Stomach (tissue), 9 donors: ENCODE results near the gene TCN1. TPM values are rescaled to one million over a fixed set of nuclear protein-coding genes. Genes with fewer than 3 reads are reported as not detected.
"Not testable (repeated sequence)": the region's sequence is repeated elsewhere in the genome, so short reads cannot be mapped to it uniquely, and the experiment has no call there.

ENCODE experiments used
- DNase-seq, 2 donors: peaks; one replicate each; pipeline versions ENCODE4 v3.0.0 to v3.0.0-alpha.2; 2013 to 2019
- H3K27ac ChIP-seq, 5 donors: fragments of 200-600 bp in 4 of 5; sonication (generic) in 4 of 5; one replicate each; pipeline ENCODE4 v1.5.1; 2013 to 2019; ENCODE audit warnings: mild to moderate bottlenecking in 1 of 5, moderate library complexity in 1 of 5
- H3K27me3 ChIP-seq, 3 donors: fragments of 200-600 bp; sonication (generic); one replicate each; pipeline ENCODE4 v1.5.1; 2017 to 2019; ENCODE audit warnings: mixed run types in 1 of 3
- H3K36me3 ChIP-seq, 4 donors: fragments of 200-600 bp; sonication (generic); 1 replicate in 3 of 4; 2 replicates in 1 of 4; pipeline ENCODE4 v1.5.1; 2016 to 2019
- H3K4me1 ChIP-seq, 4 donors: fragments of 200-600 bp; sonication (generic); one replicate each; pipeline ENCODE4 v1.5.1; 2016 to 2019
- H3K4me3 ChIP-seq, 4 donors: fragments of 200-600 bp; sonication (generic) in 3 of 4; one replicate each; pipeline ENCODE4 v1.5.1; 2016 to 2019; ENCODE audit warnings: mild to moderate bottlenecking in 1 of 4
- H3K9me3 ChIP-seq, 4 donors: fragments of 200-600 bp; sonication (generic); one replicate each; pipeline ENCODE4 v1.5.1; 2016 to 2019
- EP300 ChIP-seq: sonication (generic); formaldehyde crosslinking; IDR thresholded peaks from one replicate; pipeline ENCODE4 v1.6.1; 2017; ENCODE audit warnings: antibody characterized with exemption
- POLR2A ChIP-seq, 4 donors: fragments of 450-650 bp; IDR thresholded peaks; one replicate each; pipeline ENCODE4 v1.6.1; 2016; ENCODE audit warnings: antibody characterized with exemption in 4 of 4, control low read depth in 2 of 4, mild to moderate bottlenecking in 1 of 4, moderate library complexity in 1 of 4
- POLR2AphosphoS5 ChIP-seq, 3 donors: sonication (generic); formaldehyde crosslinking; IDR thresholded peaks; one replicate each; pipeline ENCODE4 v1.6.1; 2016; ENCODE audit warnings: antibody characterized with exemption in 3 of 3
- WGBS, 5 donors: extraction: QIAGEN DNeasy Blood & Tissue Kit in 3 of 5; methylation state at CpG; one replicate each; pipeline versions ENCODE4 v1.1.5 to v1.1.7; 2013 to 2018; 5-methylcytosine and 5-hydroxymethylcytosine counted together
- intact Hi-C: fragments of 100-400 bp; cut with DNase I; formaldehyde crosslinking; loops from one replicate; pipeline ENCODE4 v1.15.1; 2023; ENCODE audit warnings: low total_unique reads
- polyA plus RNA-seq, 3 donors: library from polyadenylated mRNA; stranded (reverse); fragments of 200-250 nt; gene quantifications; one replicate each; pipeline ENCODE4 v1.2.3, GENCODE V29; 2013
- total RNA-seq, 5 donors: library from RNA; depleted of rRNA; stranded (reverse); fragments of >200 nt; gene quantifications; one replicate each; pipeline versions ENCODE4 v1.1.0 to v1.2.3, GENCODE V29; 2014 to 2016
- TF ChIP-seq, protein P1 (sequence below), 7 experiments: fragments of 450-650 bp in 4 of 7; fragments of 200-600 bp in 3 of 7; sonication (generic) in 3 of 7; IDR thresholded peaks; one replicate each; pipeline ENCODE4 v1.5.1; 2016 to 2019; ENCODE audit warnings: antibody characterized with exemption in 7 of 7, control low read depth in 2 of 7, mild to moderate bottlenecking in 1 of 7
- donor health status: healthy with polysubstance abuse.
- donor health status: Bipolar disorder and iron deficiency.
- donor health status: healthy.

Gene TCN1
- total and polyA plus RNA-seq, 8 donors = 0.58 to 77.1 (median 40.8) TPM; not detected in 1

DNA sequence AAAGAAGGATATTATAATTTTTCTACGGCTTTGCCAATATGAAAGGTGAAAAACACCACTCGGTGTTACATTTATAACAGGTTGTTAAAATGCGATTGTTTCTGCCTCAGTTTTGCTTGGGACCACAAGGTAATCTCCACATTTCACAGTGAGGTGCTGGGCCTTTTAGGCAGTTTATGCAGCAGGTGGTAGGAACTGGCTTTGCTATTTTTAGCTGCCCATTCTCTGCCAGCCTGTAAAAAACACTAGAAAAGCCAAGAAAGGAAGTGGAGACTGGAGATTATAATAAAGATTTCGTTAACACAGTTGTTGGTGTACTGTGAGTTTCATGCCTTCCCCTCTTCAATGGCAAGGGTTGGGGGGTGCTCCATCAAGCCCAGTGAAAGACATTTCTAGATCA, 47.7 kb downstream of the TCN1 start:
- 51 to 79% (median 67%) methylated on average over 4 of the region's 4 CpGs for WGBS, 5 donors
- Histone ChIP-seq H3K27me3 (peaks cover 0 to under 1% (median 0%) of the 10 kb centered on the region in 3 donors), H3K4me1 (peaks cover 0 to 12% (median 0%) of the 10 kb centered on the region in 4 donors), H3K36me3 (no peaks in the 10 kb centered on the region), H3K4me3 (no peak overlapping the region), H3K9me3 (no peaks in the 10 kb centered on the region), H3K27ac (no peak overlapping the region)
- intact Hi-C loops = no loop called here
- TF ChIP-seq EP300 = no peak
- no peak for TF ChIP-seq POLR2AphosphoS5 (IDR thresholded peaks at IDR 0.05)
- TF ChIP-seq POLR2A (IDR thresholded peaks at IDR 0.05) = no peak
- TF ChIP-seq, protein P1, sequence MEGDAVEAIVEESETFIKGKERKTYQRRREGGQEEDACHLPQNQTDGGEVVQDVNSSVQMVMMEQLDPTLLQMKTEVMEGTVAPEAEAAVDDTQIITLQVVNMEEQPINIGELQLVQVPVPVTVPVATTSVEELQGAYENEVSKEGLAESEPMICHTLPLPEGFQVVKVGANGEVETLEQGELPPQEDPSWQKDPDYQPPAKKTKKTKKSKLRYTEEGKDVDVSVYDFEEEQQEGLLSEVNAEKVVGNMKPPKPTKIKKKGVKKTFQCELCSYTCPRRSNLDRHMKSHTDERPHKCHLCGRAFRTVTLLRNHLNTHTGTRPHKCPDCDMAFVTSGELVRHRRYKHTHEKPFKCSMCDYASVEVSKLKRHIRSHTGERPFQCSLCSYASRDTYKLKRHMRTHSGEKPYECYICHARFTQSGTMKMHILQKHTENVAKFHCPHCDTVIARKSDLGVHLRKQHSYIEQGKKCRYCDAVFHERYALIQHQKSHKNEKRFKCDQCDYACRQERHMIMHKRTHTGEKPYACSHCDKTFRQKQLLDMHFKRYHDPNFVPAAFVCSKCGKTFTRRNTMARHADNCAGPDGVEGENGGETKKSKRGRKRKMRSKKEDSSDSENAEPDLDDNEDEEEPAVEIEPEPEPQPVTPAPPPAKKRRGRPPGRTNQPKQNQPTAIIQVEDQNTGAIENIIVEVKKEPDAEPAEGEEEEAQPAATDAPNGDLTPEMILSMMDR (IDR thresholded peaks at IDR 0.05) = no peak
- no peak for DNase-seq

DNA sequence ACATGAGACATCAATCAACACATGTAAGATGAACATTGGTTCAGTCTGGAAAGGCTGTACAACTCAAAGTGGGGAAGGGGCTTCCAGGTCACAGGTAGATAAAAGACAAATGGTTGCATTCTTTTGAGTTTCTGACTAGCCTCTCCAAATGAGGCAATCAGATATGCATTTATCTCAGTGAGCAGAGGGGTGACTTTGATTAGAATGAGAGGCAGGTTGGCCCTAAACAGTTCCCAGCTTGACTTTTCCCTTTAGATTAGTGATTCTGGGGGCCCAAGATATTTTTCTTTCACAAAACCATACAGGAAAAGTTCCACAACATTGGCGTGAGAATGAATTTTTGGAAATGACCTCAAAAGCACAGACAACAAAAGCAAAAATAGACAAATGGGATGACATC, 49.9 kb downstream of the TCN1 start:
- H3K36me3 ChIP-seq, H3K27me3 ChIP-seq, H3K4me3 ChIP-seq, H3K9me3 ChIP-seq, DNase-seq, intact Hi-C loops, H3K27ac ChIP-seq, H3K4me1 ChIP-seq: not testable (repeated sequence)
- 80 to 90% (median 82%) methylated on average over 1 of the region's 1 CpG for WGBS, 5 donors

DNA sequence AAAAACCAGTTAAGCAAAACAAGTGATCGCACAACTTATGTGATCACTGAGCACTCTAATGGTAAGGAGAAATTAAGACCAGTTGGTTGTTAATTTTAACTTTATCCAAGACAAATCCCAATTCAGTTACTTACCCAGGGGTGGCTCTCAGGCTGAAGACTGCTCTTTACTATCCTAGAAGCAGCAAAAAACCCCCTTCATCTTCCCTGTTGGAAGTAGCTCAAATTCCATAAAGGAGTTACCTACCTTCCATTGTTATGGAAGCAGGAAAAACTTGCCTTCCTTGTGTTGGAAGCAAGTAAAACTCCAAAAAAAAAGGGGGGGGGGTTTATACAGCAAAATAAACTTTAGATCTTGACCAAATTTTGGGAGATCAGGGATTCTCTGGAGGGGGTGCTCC, 50.5 kb downstream of the TCN1 start:
- DNase-seq = no peak
- peaks cover 0 to 5% (median 0%) of the 10 kb centered on the region in 3 donors for H3K27me3 ChIP-seq
- H3K9me3 ChIP-seq = no peaks in the 10 kb centered on the region
- no peak overlapping the region for H3K4me3 ChIP-seq
- TF ChIP-seq POLR2AphosphoS5 (IDR thresholded peaks at IDR 0.05) (no peak), POLR2A (IDR thresholded peaks at IDR 0.05) (no peak), EP300 (no peak)
- TF ChIP-seq, protein P1 (IDR thresholded peaks at IDR 0.05) = no peak
- intact Hi-C loops = no loop called here
- no peaks in the 10 kb centered on the region for H3K36me3 ChIP-seq
- WGBS, 5 donors = 81 to 95% (median 89%) methylated on average over 1 of the region's 1 CpG
- H3K27ac ChIP-seq = no peak overlapping the region
- H3K4me1 ChIP-seq = peaks cover 0 to 6% (median 3%) of the 10 kb centered on the region in 4 donors

DNA sequence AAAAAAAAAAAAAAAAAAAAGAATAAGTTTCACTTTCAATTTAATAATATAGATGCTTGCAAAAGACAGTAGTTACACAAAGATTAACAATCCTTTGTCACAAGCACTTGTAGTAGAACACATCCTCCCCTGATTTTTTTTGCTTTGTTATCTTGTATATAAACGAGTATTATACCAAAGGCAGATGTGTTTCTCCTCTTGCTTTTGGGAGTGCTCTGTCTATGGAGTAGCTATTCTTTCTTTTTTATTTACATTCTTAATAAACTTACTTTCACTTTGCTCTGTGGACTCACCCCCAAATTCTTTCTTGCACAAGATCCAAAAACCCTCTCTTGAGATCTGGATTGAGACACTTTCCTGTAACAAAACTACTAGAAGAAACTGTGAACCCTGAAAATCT, 52.3 kb downstream of the TCN1 start:
- TF ChIP-seq, protein P1 (IDR thresholded peaks at IDR 0.05) = no peak
- no peak for TF ChIP-seq EP300
- TF ChIP-seq POLR2AphosphoS5 (IDR thresholded peaks at IDR 0.05) = no peak
- TF ChIP-seq POLR2A (IDR thresholded peaks at IDR 0.05) = no peak
- peaks cover 0 to 5% (median 0%) of the 10 kb centered on the region in 3 donors for H3K27me3 ChIP-seq
- no peak overlapping the region for H3K4me3 ChIP-seq
- 35 to 66% (median 50%) methylated on average over 1 of the region's 1 CpG for WGBS, 5 donors
- intact Hi-C loops = no loop called here
- no peaks in the 10 kb centered on the region for H3K9me3 ChIP-seq
- H3K4me1 ChIP-seq = peaks cover 8 to 19% (median 15%) of the 10 kb centered on the region in 4 donors
- no peak for DNase-seq
- H3K36me3 ChIP-seq = peaks cover 0 to 2% (median 0%) of the 10 kb centered on the region in 4 donors
- peak overlapping the region in 1 of 5 donors; percentile 28 for H3K27ac ChIP-seq

DNA sequence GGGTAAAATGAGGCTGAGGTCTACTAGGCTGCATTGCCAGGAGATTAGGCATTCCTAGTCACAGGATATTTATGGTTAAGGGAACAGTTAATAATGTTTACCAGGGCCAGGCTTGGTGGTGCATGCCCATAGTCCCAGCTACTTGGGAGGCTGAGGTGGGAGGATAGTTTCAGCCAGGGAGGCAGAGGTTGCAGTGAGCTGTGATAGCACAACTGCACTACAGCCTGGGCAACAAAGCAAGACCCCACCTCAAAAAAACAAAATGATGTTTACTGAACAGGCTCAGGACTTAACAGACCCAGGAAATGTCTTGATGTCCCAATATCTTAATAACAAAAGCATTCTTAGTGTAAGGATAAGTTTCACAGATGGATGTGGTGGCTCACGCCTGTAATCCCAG, 52.9 kb downstream of the TCN1 start:
- DNase-seq = no peak
- Histone ChIP-seq H3K36me3 (peaks cover 0 to 9% (median 4%) of the 10 kb centered on the region in 4 donors), H3K4me1 (peaks cover 8 to 25% (median 19%) of the 10 kb centered on the region in 4 donors), H3K27me3 (peaks cover 0 to 5% (median 0%) of the 10 kb centered on the region in 3 donors), H3K9me3 (no peaks in the 10 kb centered on the region), H3K4me3 (no peak overlapping the region), H3K27ac (no peak overlapping the region)
- WGBS, 5 donors = 93 to 100% (median 96%) methylated on average over 1 of the region's 1 CpG
- intact Hi-C loops = no loop called here
- no peak for TF ChIP-seq POLR2A (IDR thresholded peaks at IDR 0.05)
- TF ChIP-seq, protein P1 (IDR thresholded peaks at IDR 0.05) = no peak
- no peak for TF ChIP-seq EP300
- no peak for TF ChIP-seq POLR2AphosphoS5 (IDR thresholded peaks at IDR 0.05)
